Hepatocyte (in vitro differentiated cells): ENCODE results near the gene EXD2.

Experiments used
- CTCF ChIP-seq: fragments of 200-600 bp; sonication (generic); IDR thresholded peaks from 2 replicates; pipeline ENCODE4 v1.5.1; 2016; ENCODE audit warnings: antibody characterized with exemption, mild to moderate bottlenecking; ENCODE audit not compliant: poor library complexity
- EZH2 ChIP-seq: fragments of 200-600 bp; sonication (generic); IDR thresholded peaks from 2 replicates; pipeline ENCODE4 v1.6.1; 2016; ENCODE audit warnings: antibody characterized with exemption, mild to moderate bottlenecking, borderline replicate concordance
- EZH2phosphoT487 ChIP-seq: fragments of 200-600 bp; sonication (generic); IDR thresholded peaks from one replicate; pipeline ENCODE4 v1.6.1; 2018; ENCODE audit warnings: antibody characterized with exemption, mild to moderate bottlenecking, low read depth, moderate library complexity; ENCODE audit not compliant: unreplicated experiment, severe bottlenecking

GRCh38 chr14:69269381-69269780, 78.1 kb downstream of the EXD2 start:
- TF ChIP-seq EZH2 (no peak), CTCF (no peak), EZH2phosphoT487 (no peak)
